Lower leg skin (tissue), 3 donors: Measurements from ENCODE around the gene ATP9B.

Experiments
- CTCF ChIP-seq, 3 donors: fragments of 450-650 bp; IDR thresholded peaks; one replicate each; pipeline ENCODE4 v1.5.1; 2016; ENCODE audit warnings: antibody characterized with exemption in 3 of 3, mild to moderate bottlenecking in 3 of 3, moderate library complexity in 2 of 3
- POLR2A ChIP-seq, 2 donors: fragments of 450-650 bp; IDR thresholded peaks; one replicate each; pipeline ENCODE4 v1.6.1; 2016 to 2017; ENCODE audit warnings: antibody characterized with exemption in 2 of 2, mild to moderate bottlenecking in 1 of 2, moderate library complexity in 1 of 2

- TF ChIP-seq CTCF (IDR thresholded peaks at IDR 0.05) (no peak), POLR2A (IDR thresholded peaks at IDR 0.05) (no peak)
Measured at GRCh38 chr18:79283131-79283810, 214.1 kb downstream of the ATP9B start.
